Ramos (cell line): ENCODE data around the gene MARCHF11.

ENCODE experiments used
- in situ Hi-C: fragments of 300-500 bp; cut with MboI; formaldehyde crosslinking; loops from one replicate; pipeline ENCODE4 v1.14.3; 2022; ENCODE audit warnings: low sequenced_read_pairs; ENCODE audit not compliant: unreplicated experiment

Gene MARCHF11

DNA sequence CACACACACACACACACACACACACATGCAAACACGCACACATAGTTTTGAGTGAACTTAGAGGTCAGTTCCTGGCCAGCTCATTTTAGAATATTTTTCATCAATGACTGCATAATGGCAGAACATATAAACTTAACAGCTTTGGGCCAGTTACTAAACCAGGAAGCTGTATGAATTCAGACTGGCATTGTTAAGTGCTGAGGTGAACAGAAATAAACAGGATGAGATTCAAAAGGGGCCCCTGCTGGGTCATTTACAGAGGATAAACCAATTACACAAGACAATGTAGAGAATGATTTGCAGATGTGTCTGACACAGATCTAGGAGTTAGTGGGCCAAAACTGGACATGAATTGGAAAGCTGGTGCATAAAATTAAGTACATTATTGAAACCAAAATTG is 44.6 kb downstream of the MARCHF11 start:
- in situ Hi-C loops, result no loop called here

DNA sequence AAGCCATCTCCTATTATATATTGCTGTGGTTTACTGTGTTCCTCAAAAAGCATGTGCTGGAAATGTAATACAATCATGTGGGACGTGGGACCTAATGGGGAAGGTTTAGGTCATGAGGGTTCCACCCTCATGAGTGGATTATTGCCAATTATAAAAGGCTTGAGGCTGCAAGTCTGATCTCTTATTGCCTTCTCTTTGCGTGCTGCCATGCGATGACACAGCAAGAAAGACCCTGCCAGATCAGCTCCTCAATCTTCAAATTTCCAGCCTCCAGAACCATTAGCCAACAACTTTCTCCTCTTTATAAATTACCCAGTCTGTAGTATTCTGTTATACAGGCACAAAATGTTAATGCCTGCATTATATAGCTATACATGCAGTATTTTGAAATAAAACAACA is 45.4 kb downstream of the MARCHF11 start:
- in situ Hi-C loops, result no loop called here

DNA sequence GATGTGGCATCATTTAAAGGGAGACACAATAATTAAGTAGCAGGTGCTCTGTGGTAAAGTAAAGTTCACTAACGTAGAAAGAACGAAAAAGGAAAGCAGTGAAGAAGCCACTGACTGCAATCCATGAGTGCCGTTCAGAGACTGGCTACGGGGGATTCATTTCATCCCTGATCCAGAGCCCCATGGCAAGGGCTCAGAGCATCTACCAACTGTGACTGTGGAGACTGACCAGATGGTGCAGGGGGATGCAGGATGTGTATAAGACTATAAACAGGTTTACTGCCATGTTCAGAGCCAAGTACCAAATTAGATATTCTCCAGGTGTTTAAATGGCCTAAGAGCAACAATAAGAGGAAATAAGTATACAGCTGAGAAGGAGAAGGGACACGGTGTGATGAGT is 47.7 kb downstream of the MARCHF11 start:
- in situ Hi-C loops, result no loop called here

DNA sequence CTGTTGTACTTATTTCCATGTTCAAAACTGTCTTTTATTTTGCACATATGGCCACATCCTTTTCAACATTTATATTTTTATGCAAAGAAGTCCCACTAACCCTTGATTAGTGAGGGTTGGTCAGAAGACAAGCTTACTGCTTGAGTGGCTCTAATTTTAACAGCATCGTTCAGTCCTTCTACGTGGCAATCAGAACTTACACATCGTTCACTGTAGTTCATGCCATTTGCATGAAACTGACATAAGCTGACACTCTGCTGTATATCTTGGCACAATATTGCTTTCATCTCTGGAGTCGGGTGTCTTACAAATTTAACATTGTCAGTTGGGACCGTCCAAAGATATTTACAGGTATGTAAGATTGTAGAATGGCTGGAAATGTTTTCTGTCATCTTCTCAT is 50.6 kb downstream of the MARCHF11 start:
- in situ Hi-C loops, result no loop called here

DNA sequence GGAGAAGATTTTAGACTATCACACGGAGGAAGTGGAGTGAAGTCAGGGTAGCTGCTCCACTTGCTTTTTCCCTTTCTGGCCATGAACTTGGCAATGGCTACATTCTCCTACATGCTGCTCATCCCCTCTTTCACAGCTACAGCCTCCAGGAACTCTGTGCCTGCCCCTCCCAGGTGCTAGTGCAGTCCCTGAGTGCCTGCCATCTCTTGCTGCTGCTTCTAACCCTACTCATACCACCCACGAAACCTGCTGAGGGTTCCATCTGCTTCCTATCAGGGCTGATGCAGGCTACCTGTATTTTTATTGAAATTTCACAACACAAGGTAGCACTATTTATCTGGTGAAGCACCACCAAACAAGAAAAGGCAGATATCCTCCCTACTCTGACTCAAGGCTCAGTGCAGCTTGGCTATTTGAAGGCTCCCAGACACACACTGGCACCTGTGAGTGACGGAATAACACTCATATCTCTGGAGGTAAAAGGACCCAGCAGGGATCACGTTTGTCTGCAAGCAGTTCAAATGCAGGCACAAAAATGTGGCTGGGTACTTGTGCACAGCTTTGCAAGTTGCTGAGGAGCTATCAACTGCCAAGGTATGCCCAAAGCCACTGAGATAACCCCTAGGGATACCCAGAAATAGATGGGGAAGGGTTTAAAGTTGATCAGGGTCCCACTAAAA is 51.6 kb downstream of the MARCHF11 start:
- in situ Hi-C loops, result no loop called here

DNA sequence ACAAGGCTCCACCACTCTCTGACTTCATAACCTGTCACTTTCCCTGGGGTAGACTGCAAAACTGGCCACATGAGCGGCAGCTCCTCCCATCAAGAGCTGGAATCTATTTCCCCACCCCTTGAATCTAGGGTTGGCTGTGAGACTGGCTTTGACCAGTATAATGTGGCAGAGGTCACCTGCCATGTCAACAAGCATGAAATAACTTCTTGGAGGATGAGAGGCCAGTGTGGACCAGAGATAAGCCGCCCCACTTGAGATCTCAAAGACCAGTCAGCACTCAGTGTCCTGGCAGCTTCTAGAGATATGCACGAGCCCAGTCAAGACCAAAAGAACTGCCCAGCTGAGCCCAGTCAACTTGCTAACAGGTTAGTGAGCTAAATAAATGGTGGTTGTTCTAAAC is 59.0 kb downstream of the MARCHF11 start:
- in situ Hi-C loops, result no loop called here

DNA sequence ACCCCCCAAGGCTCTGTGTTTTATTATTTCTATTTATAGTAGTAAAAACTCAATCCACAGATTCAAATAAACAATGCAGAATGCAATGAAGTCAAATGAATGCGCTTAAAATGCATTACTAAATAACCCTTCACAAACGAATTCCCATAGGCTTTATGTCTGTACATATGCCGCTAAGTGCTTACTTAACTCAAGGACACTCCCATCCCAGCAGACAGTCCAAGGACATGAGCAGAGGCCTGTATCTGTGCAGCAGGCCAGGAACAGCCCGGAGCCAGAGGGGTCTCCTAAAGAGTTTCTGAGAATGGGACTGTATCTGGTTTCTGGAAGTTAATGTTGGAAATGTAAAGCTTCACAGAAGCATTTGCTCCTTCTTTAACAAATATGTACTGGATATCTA is 59.8 kb downstream of the MARCHF11 start:
- in situ Hi-C loops, result no loop called here

DNA sequence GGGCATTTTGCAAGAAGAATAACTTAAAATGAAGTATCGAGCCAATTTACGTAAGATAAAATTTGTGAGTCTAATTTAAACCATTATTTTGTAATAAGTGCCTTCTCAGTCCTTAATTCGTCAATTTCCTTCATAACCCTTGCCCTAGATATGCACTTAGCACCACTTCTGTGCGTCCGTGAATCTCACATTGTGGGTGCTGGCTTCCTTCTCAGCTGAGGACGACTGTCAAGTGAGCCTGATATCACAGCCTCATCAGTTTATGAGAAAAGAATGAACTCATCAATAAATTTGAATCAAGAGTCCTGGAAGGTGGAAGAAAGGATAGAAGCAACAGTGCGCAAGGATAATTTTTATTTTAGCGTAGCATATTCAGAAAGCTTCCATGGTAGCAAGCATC is 64.5 kb downstream of the MARCHF11 start:
- in situ Hi-C loops, result no loop called here

DNA sequence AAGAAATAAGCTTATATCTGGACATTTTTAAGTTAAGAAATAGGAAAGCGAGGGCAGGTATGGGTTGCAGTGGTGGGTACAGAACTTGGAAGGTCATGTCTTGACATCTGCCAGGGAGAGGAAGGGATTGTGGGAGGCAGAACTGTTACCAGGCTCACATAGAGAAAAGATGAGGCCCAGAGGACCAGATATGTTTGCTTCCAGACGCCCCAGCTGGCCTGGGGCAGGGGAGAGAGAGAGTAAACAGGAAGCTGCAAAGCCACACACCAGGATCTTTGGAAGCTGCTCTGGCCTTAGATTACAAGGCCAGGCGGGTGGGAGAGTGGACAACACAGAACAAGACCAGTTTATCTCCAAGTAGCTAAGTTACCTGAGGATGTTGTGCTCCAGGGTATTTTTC is 71.2 kb downstream of the MARCHF11 start:
- in situ Hi-C loops, result no loop called here

DNA sequence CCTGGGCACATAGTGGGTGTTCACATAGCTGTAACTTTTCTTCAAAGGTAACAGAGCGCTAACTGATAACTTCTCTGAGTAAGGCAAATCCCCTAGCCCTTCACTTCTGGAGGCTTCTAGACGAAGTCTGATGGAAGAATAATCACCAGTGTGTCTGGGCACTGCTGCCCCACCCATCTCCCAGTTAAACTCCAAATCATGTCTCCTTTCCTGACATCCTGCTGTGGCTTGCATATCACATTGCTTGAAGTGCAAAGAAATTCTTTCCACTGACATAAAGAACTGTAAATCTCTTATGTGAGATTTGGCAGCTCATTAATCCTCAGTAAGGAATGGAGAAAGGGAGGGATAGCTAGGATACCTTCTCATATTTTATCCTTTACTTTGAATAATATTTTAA is 74.6 kb downstream of the MARCHF11 start:
- in situ Hi-C loops, result no loop called here

DNA sequence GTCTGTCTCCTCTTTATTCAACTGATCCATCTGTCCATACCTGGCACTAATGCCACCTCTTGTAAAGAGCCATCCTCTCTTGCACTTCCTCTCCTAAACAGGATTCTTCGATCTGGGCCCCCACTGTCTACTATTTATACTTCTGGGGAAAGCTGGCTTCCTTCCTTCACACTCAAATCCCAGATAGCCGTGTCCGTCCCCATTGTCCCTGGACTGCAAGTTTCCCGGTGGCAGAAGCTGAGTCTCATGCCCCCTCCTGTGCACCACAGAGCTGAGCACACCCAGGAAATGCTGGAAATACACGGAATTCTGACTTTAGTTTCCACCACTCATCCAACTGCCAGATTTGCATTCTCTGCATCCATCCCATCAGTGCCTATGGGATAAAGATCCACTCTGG is 84.0 kb downstream of the MARCHF11 start:
- in situ Hi-C loops, result no loop called here

DNA sequence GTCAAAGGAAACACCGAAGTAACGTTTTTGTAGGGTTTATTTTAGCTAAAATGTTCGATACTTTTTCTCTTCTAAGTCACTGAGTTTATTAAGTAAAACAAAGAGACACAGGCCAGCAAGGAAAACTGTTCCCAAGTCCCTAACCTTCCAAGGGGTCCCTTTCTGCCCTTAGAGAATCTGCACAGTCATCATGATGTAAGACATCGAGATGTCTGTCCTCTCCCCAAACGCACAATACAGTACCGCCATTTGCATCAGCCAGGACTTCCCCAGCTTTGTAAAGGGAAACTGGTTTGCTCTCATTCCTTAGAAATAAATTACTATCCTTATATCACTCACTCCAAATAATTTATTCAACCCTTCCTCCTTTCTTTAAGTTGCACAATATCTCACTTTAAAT is 89.3 kb downstream of the MARCHF11 start:
- in situ Hi-C loops, result no loop called here

DNA sequence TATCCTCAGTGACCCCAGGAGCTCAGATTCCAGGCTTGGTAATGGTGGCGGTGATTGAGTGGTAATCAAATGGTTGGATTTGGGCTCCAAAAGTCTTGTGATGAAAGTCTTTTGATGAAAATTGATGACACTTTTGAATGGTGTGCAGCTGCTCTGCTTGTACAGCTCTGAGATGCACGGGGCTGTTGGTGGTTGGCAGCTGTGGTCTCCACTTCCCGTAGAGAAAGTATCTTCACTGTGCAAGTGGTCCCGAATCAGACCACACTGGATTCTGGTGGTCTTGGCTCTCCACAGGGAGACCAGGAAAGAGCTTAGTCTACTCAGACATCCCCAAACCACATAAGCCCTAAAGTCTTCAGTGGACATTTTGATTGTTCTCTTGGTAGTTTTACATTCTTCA is 96.6 kb downstream of the MARCHF11 start:
- in situ Hi-C loops, result no loop called here

DNA sequence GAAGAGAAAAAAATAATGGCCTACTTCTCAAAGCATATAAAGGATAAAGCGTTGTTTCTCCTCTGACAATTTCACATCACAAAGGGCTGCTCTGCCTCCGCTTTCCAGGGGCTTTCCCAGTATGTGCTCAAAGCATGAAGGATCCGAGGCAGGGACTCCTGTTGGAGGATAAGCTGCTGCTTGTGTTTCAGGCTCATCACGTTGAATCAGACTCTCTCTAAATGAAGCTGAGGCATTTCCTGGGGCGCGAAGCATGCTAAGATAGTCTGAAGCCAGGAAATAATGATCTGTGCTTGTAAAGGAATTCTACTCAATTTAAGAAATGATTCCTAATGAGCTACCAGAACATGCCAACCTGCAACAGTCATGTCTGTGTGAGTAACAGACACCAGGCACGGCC is 97.5 kb downstream of the MARCHF11 start:
- in situ Hi-C loops, result no loop called here

DNA sequence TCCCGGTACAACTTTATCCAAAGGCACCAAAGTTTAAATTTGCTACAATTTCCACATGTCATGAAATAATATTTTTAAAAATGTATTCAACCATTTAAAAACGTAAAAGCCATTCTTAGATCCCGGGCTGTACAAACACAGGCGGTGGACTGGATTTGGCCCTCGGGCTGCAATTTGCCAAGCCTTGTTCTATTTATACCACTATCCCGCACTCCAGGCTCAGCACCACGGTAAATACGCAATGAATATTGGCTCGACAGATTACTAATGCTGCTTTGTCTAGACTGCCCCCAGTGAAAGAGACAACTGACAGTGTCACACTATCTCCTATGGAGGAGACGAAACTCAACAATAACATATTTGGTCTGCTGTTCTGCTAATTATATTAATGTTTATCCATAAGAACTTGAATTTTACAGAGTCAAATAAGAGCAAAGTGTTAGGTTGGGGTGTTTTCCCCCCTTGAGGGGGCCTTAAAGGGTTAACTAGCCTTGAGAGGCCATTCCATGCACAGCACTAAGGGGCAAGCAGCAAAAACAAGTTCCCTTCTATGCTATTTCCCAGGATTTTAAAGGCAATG is 98.1 kb downstream of the MARCHF11 start:
- in situ Hi-C loops, result no loop called here

DNA sequence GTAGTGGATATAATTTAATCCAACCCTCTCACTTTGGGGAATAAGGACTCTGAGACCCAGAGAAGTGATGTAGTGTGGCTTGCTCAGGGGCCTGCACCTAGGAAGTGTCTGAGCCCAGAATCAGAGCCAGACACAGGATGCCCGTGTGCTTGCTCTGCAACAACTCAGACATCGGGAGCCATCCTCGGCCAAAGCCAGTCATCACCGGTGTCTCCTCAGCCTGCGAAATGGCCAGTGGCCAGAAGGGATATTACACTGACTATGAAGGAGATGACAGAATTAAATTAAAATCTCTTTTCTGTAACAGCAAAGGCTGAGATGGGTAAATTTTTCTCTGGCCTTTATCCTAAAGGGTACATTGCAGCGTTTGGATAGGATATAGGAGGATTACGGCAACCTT is 102.9 kb downstream of the MARCHF11 start:
- in situ Hi-C loops, result no loop called here

DNA sequence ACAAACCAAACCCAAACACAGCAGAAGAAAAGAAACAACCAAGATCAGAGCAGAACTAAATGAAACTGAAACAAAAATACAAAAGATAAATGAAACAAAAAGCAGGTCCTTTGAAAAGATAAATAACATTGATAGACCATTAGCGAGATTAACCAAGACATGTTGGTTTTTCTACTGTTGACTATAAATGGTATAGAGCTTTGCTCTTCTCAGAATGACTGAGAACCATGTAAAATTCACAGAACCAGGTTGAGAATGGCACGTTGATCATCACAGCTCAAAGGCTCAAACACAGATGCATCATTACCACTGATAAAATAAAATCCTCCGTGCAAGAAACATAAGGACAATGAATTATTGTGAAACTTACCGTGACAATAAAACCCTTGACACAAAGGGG is 105.2 kb downstream of the MARCHF11 start:
- in situ Hi-C loops, result no loop called here

DNA sequence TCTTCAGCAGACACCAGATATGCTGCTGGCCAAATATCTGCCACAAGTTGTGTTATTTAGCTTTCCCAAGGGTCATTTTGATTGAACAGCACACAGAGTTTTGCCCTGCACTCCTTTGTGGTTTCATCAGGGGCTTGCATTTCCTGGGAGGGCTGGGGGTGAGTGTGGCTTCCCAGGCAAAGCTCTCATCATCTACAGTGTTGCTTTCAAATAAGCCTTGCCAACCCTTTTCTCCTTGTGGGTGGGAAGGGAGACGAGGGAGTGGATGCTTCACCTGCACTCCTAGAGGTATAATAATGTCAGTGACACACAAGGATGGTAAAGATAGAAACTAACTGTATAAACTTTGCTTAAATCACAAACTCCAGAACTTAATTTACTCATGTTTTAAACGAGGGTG is 107.0 kb downstream of the MARCHF11 start:
- in situ Hi-C loops, result no loop called here

DNA sequence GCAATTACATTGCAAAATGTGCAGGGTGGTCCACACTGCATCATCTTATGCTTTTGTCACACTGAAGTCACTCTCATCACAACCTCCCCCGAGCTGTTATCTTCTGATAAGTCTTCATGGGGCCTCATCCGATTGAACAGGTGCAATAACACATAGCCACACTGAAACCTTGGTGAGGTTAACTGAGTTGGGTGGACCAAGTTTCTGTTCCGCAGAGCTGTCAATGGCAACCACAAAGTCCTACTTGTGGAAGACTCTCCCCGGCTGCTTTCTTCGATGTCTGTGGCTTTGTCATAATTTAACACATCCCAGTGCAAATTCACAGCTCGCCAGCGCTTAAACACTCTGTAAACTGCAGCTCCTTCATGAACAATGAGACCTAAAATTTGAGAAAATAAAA is 112.2 kb downstream of the MARCHF11 start:
- in situ Hi-C loops, result no loop called here

DNA sequence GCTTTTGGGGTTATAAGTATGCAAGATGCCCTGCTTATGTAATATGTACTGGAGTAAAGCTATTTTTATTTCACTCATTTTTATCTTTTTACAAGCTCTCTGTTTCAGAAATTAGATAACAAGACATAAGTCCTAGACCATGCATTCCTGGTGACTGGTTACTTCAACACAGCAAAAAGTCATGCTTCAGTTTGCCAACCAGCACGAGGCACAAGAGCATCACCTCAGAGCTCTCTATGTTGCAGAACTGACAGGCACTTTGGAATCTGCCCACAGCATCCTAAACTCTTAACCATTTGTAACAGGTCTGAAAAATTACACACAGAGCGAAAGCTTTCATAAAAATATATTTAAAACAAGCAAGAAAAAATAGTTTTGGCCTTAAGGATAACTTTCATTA is 112.8 kb downstream of the MARCHF11 start:
- in situ Hi-C loops, result no loop called here

DNA sequence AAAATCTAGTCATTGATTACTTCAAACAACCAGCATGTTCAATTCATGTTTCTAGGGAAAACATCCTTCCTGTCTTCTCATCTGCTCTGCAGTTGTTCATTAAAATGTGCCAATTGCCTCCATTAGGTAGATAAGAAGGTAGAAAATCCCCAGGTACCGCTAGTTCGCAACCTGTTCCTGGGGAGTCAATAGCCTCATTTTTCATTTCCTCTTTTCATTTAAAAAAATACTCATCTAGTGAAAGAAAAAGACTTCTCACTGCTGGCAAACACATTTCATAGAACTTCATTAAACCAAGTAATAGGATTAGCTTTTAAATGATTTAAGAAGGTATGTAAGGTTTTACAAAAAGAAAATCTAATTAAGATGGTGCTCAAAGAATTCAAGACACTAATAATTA is 113.3 kb downstream of the MARCHF11 start:
- in situ Hi-C loops, result no loop called here

DNA sequence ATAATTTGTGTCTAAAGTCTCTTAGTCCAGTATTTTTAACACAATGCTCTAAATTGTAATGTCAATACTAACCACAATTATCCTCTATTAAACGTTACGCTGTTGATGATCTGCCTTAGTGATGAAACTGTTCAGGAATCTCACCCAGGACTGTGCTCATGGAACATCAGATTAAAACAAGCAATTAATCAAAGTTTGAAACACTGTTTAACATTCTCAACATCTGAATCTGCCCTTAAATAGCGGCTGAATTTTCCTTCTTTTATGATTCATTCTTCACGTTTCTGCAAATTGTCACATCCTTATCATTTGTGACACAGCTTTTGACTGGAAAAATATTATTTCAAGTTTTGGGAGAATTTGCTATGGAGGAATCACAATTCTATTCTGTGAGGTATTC is 113.8 kb downstream of the MARCHF11 start:
- in situ Hi-C loops, result no loop called here
